Stomach (tissue), 4 donors: ENCODE data around the gene GPANK1.

ENCODE experiments used
- POLR2A ChIP-seq, 4 donors: fragments of 450-650 bp; IDR thresholded peaks; one replicate each; pipeline ENCODE4 v1.6.1; 2016; ENCODE audit warnings: antibody characterized with exemption in 4 of 4, control low read depth in 2 of 4, mild to moderate bottlenecking in 1 of 4, moderate library complexity in 1 of 4
- TF ChIP-seq, protein P1 (sequence below), 7 experiments: fragments of 450-650 bp in 4 of 7; fragments of 200-600 bp in 3 of 7; sonication (generic) in 3 of 7; IDR thresholded peaks; one replicate each; pipeline ENCODE4 v1.5.1; 2016 to 2019; ENCODE audit warnings: antibody characterized with exemption in 7 of 7, control low read depth in 2 of 7, mild to moderate bottlenecking in 1 of 7

DNA sequence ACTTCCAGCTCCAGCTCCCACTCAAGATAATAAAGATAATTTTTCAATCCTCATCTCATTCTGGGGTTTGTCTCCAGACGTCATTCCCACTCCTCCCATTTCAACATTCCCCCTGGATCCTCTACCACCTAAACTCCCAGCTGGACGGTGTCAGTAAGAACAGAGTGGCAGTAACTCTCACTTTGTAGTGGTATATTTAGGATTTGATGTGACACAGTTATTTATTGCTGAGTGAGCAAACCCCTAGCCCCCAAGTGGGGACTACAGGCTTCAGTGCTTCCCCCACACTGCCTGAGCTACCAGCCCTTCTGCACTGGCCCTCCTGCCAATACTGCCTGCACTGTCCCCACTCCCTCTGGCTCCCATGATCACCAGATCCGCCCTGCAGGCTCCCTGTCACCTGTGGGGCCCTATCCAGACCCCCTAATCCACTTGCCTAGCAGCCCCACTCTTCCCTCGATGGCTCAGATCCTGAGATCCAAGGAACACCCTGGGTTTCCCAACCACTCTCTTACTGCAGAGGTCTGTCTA lies 6.6 kb downstream of the GPANK1 start:
- TF ChIP-seq, protein P1, sequence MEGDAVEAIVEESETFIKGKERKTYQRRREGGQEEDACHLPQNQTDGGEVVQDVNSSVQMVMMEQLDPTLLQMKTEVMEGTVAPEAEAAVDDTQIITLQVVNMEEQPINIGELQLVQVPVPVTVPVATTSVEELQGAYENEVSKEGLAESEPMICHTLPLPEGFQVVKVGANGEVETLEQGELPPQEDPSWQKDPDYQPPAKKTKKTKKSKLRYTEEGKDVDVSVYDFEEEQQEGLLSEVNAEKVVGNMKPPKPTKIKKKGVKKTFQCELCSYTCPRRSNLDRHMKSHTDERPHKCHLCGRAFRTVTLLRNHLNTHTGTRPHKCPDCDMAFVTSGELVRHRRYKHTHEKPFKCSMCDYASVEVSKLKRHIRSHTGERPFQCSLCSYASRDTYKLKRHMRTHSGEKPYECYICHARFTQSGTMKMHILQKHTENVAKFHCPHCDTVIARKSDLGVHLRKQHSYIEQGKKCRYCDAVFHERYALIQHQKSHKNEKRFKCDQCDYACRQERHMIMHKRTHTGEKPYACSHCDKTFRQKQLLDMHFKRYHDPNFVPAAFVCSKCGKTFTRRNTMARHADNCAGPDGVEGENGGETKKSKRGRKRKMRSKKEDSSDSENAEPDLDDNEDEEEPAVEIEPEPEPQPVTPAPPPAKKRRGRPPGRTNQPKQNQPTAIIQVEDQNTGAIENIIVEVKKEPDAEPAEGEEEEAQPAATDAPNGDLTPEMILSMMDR (IDR thresholded peaks at IDR 0.05) = no peak
- TF ChIP-seq POLR2A (IDR thresholded peaks at IDR 0.05) = no peak
